Ecto neural progenitor cell (in vitro differentiated cells): Measurements from ENCODE around the gene BABAM2.
"Not testable (repeated sequence)": the region's sequence is repeated elsewhere in the genome, so short reads cannot be mapped to it uniquely, and the experiment has no call there.

Source experiments
- DNase-seq: peaks from one replicate; pipeline ENCODE4 v3.0.0-alpha.2; 2018; ENCODE audit warnings: low spot score

BABAM2 gene

DNA sequence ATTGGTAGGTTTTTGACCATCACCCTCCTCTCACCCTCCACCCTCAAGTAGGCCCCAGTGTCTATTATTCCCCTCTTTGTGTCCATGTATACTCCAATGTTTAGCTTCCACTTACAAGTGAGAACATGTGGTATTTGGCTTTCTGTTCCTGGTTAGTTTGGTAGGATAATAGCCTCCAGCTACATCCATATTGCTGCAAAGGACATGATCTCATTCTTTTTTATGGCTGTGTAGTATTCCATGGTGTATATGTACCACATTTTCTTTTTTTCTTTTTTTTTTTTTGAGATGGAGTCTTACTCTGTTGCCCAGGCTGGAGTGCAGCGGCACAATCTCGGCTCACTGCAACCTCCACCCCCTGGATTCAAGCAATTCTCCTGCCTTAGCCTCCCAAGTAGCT is 88.2 kb downstream of the BABAM2 start:
- DNase-seq, result not testable (repeated sequence)

- DNase-seq, result no peak
Measured at GRCh38 chr2:27980242-27980641, 89.7 kb downstream of the BABAM2 start.

GRCh38 chr2:27984153-27984552 is 93.6 kb downstream of the BABAM2 start:
- DNase-seq, result no peak

GRCh38 chr2:27988306-27988705 is 97.8 kb downstream of the BABAM2 start:
- no peak for DNase-seq

DNA sequence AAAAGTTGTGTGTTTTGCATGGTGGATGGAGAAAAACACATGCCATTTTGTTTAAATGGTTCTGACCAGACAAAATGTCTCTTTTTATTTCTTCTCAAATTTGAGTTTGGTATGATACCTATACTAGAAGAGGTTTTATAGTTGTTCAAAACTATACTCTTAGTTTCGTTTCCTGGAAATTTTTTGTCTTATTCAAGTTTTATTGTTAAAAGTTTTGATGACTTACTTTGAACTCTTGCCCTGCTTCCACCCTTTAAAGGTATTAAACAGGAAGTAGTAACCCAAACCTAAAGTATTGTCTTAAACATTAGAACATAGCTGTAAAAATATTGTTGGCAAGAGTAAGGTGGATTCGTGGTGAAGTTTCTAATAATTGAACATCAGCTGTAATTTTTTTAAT is 98.2 kb downstream of the BABAM2 start:
- no peak for DNase-seq

- no peak for DNase-seq
Measured at GRCh38 chr2:27989149-27989548, 98.6 kb downstream of the BABAM2 start.

DNA sequence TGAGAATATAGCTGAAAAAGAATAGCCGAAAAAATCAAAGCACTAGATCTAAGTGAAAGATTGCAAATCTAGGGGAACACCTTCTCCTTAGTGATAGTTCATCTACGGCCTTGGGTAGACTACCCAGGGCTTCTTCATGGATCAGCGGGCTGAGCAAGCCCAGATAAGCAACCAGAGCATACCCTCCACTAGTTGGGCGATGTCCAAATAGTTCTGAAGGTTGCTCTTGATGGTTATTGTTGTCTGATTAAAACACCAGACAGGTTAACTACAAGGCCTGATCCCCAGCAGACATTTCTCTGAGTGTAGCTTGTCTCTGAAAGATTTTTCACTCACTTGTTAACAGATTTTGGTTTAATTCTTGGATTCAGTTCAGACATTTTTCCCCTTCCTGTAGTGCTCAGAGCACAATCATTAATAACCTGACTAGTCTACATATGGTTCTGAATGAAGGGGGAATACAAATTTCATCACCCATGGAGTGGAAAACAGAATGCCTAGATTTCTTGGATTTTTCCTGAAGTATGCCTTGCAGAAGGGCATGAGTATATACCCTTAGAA is 99.6 kb downstream of the BABAM2 start:
- no peak for DNase-seq

DNA sequence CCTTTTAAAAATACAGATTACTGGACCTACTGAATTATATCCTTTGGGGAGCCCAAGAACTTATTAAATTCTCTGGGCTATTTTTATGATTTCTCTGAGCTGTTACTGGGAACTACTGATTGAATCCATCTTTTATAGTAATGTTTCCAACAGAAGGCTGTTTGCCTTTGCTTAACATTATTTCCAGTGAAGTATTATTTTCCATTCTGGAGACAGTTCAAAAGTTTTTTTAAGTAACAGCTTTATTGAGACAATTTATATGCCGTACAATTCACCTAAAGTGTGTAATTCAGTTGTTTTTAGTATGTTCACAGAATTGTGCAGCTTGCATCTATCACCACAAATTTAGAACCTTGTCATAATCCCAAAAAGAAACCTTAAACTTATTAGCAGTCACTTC is 100.6 kb downstream of the BABAM2 start:
- no peak for DNase-seq

DNA sequence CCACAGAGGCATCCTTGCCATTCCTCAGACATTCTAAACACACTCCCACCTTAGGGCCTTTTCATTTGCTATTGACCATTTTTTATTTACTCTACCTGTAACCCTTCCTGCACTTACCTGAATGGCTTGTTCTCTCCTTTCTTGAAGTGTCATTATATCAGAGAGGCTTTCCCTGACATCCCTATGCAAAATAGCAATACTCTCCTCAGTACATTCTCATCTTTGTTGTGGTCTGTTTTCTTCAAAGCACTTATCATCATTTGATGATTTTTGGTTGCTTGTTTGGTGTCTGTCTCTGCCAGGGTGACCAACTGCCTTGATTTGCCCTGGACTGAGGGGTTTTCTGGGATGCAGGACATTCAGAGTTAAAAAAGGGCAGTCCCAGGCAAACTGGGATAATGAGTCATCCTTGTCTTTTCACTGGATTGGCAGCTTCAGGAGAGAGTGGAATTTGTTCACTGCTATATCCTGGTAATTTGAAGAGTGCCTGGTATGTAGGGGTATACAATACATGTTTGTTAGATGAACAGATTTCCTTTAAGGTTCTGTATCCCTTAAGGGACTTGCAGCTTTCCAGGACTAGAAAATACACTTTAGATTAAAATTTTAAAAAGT is 102.4 kb downstream of the BABAM2 start:
- DNase-seq, result no peak

- DNase-seq, result no peak
Measured at GRCh38 chr2:27993402-27993787, 102.9 kb downstream of the BABAM2 start.

DNA sequence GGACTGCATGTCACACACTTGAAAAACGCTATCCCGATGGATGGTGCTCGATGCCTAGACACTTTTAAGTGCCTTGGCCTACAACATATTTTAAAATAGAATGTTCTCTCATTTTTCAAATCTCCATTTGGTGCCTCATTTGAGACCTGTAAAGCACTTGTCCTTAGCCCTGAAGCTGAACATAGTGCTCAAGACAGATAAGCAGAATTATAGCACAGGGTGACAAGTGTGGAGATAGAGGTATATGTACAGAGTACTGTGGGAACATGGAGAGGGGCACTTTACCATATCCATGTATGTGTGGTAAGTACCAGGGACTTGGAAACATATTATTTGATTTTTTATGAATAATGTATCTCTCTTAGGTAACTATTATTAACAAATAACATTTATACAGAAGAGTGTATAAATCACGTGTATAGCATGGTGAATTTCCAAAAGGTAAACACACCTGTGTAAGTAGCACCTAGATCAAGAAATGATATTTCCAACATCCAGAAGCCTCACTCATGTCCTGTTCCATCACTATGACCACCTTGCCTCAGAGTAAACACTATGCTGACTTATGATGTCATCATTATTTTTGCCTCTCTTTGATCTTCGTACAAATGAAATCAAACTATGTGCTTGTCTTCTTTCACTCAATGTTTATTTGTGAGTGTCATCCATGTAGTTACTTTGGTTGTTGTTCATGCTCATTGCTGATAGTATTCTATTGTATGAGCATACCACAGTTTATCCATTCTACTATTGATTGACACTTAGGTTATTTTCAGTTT is 103.6 kb downstream of the BABAM2 start:
- no peak for DNase-seq

GRCh38 chr2:27996156-27996922 is 105.8 kb downstream of the BABAM2 start:
- DNase-seq, result no peak

DNA sequence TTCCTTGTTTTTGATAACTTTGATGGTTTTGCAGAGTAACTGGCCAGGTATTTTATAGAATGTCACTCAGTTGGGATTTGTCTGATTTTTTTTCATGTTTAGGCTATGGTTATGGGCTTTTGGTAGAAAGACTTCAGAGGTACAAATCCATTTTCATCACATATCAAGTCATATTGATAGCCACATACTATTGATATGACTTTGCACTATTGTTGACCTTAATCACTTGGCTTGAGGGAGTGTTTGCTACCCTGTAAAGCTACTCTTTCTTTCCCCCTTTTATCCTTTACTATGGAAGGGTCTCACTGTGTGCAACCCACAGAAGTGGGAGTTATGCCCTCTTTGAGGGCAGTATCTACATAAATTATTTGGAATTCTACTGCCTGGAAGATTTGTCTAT is 109.8 kb downstream of the BABAM2 start:
- no peak for DNase-seq

DNA sequence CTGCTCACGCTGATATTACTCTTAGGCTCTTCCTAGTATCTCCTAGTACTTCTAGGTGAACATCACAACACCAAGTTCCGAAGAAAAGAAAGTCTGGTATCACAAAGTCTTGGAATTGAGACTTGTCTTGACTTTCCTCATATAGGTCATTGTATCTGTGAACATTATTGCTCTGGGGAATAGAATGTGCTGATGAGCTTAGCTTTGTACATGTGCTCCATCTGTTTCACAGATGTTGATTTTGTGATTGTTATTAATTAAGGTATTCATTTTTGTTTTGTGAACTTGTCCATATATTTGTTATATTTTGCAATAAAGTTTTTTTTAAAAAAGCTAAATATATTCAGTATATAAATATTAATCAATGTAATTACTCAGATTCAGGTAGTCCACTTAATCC is 111.7 kb downstream of the BABAM2 start:
- DNase-seq, result no peak

DNA sequence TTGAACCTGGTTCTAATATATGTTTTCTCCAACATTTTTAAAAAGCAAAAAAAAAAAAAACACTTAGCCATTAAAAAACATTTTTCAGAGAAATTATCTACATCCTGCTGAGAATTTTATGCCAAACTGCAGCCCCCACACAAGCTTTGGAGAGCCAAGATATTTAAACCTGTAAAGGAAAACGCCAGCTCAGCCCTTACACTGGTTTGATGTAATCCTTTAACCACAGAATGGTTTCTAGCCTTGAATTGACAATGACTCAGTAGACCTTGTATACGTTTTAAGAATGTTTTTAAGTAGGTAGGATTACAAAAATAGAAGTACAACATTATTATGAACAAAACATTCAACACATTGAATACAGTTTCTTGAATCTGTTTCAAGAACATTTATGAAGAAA is 113.6 kb downstream of the BABAM2 start:
- no peak for DNase-seq

- DNase-seq, result no peak
Measured at GRCh38 chr2:28009732-28010131, 119.2 kb downstream of the BABAM2 start.

DNA sequence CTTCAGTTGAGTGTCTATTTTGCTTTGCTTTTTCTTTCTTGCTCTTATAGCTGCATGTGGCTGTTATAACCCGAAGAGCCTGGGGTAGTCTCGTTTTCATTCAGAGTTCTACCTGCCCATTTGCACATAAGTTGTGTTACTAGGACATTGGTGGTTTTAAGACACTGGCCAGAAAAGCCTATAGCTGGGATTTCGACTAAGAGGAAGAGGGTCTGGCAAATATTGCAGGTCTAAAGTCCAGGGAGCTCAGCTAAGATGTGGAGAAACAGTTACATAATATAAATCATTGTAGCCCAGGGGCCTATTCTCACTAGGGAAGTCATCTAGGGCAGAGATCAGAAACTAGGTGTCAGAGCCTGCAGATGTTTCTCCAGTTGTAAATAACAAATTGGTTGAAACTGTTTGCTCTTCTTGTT is 120.8 kb downstream of the BABAM2 start:
- no peak for DNase-seq

GRCh38 chr2:28018474-28018873 is 127.9 kb downstream of the BABAM2 start:
- not testable (repeated sequence) for DNase-seq

- DNase-seq, result not testable (repeated sequence)
Measured at GRCh38 chr2:28019521-28019920, 129.0 kb downstream of the BABAM2 start.

GRCh38 chr2:28021898-28022297 is 131.4 kb downstream of the BABAM2 start:
- DNase-seq, result no peak

DNA sequence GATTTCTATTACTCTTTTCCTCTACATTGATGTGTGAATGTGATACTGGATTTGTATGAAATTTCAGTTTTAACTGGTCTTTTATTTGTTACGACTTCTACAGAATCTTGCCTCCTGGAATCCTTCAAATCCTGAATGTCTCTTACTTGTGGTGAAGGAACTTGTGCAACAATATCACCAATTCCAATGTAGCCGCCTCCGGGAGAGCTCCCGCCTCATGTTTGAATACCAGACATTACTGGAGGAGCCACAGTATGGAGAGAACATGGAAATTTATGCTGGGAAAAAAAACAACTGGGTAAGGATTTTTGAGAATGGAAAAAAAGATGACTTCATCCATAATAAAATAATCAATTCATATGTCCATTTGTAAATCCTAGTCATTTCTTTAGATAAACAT is 134.6 kb downstream of the BABAM2 start:
- DNase-seq, result no peak

GRCh38 chr2:28026230-28026629 is 135.7 kb downstream of the BABAM2 start:
- not testable (repeated sequence) for DNase-seq

DNA sequence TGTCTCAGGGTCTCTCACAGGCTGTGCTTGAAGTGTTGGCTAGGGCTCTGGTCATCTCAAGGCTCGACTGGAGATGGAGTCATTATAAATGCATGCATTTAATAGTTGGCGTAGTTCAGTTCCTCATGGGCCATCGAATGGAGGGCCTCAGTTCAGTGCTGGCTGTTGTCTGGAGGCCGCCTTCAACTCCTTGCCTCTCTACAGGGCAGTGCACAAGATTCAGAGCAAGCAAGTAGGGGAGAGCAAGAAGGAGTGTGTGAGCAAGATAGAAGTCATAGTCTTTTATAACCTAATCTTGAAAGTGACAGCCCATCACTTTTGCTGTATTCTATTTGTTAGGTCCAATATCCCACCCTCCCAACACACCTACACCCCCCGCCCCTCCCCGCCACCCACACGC is 137.5 kb downstream of the BABAM2 start:
- no peak for DNase-seq
